Tongue (tissue), 2 donors: Measurements from ENCODE around the gene GPR155. TPM values are rescaled to one million over a fixed set of nuclear protein-coding genes. Genes with fewer than 3 reads are reported as not detected.
"Not testable (repeated sequence)": the region's sequence is repeated elsewhere in the genome, so short reads cannot be mapped to it uniquely, and the experiment has no call there.

Source experiments
- DNase-seq: peaks from one replicate; pipeline ENCODE4 v3.0.0-alpha.2; 2015
- total RNA-seq: library from RNA; depleted of rRNA; stranded (reverse); fragments of >200 nt; gene quantifications from one replicate; pipeline ENCODE4 v1.2.3, GENCODE V29; 2014

The GPR155 gene
- total RNA-seq, 1 donor from 2014 or later: 13.3 TPM

GRCh38 chr2:174492963-174493431 lies 6.2 kb upstream of the GPR155 start:
- DNase-seq: no peak

DNA sequence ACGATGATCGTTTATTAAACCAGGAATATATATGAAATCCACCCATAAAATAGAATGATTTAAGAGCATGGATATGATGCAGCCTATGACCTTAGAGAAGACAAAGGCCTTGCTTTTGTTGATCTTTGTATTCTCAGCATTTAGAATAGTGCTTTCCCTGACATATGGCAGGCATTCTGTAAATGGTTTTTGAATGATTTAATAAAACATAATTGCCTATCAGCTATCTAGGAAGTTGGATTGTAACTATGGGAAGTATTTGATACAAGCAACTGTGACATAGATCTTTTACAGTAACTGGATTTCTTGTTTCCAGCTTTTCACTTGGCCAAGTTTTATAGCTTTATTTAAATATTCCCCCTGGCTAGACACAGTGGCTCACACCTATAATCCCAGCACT lies 5.1 kb upstream of the GPR155 start:
- no peak for DNase-seq

DNA sequence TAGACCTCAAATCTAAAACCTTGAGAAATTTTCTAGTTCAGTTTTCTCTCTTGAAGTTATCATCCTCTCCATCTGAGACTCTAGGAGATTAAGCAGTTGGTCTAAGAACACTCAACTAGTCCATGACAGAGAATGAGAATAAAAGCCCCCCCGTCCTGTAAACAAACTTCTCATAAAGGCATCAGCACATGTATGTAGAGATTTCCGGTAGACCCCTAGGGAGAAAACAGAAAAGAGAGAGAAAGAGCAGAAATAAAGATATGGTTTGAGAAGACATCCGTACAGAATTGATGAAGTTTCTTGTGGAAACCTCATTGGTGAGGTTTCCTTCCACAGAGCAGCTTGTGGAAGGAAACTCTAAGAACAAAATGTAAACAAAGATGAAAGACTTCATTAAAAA lies 3.2 kb upstream of the GPR155 start:
- no peak for DNase-seq

DNA sequence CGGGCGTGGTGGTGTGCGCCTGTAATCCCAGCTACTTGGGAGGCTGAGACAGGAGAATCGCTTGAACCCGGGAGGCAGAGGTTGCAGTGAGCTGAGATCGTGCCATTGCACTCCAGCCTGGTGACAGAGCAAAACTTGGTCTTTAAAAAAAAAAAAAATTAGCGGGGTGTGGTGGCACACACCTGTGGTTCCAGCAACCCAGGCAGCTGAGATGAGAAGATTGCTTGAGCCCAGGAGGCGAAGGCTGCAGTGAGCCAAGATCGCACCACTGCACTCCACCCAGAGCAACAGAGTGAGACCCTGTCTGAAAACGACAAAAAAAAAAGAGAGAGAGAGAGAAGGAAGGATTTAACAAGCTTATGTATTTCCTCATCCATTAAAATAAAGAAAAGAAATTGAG lies 2.7 kb upstream of the GPR155 start:
- DNase-seq: not testable (repeated sequence)

DNA sequence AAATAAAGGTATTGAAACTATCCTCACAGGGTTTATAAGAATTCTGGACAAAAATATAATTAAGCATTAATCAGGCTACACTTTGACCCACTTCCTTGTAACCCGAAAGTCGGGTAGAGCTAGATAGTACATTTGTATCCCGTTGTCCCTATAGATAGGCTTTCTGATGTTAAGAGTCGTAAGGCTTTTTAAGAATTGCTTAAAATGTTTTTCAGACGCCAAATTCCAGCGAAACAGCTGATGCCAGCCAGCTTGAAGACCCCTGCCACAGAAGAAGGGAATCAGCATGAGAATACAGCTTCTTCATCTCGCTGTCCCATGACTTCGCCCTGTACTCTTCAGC lies 962 bp upstream of the GPR155 start:
- no peak for DNase-seq

DNA sequence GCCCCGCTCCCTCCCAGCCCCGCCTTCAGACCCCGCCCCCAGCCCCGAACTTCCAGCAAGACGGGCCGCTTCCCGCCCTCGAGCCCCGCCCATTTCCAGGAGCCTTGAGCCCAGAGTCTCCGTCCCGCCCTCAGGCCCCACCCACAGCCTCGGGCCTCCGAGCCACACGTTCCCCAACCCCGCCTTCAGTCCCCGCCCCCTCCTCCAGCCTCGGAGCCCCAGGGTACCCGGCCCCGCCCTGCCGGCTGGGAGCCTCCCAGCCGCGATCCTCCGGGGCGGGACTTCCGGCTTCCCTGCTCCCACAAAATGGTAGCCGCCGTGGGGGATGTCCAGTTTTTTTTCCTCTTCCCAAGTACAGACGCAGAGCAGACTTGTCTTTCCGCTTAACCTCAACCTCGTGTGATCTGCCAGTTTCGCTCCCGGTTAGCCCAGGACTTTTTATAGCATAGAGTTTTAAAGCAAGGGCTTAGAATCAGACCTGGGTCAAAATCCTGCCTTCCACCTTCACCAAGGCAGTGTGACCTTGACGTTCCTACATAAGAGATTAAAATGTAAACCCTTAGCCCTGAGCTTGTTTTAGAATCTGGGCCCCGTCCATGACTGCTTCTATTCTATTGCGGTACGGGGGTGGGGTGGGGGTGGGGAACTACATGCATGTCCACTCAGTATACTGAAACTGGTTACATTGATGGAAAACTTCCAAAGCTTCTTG lies 435 bp upstream of the GPR155 start:
- peak; percentile 100 for DNase-seq

- peak; percentile 64 for DNase-seq
Observed at GRCh38 chr2:174485788-174486562, 854 bp downstream of the GPR155 start.

- not testable (repeated sequence) for DNase-seq
Observed at GRCh38 chr2:174485045-174485444, 1.8 kb downstream of the GPR155 start.

GRCh38 chr2:174484573-174484972 lies 2.3 kb downstream of the GPR155 start:
- DNase-seq: no peak

DNA sequence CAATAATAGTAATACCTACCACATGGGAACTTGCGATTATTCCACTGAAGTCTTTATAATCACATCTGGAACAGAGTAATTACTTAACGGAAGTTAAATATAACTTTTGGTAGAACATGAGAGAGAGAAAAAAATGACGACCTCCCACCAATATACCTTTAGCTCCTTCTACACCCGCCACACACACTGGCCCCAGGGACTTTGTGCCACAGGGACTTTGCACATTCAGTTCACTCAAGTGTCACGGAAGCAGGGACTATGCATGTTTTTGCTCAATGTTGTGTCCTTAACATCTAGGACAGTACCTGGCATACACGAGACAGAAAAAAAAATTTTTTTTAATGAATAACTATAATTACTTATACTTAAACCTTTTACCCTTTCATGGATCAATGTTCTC lies 4.0 kb downstream of the GPR155 start:
- no peak for DNase-seq

GRCh38 chr2:174477759-174478158 lies 9.1 kb downstream of the GPR155 start:
- no peak for DNase-seq

- DNase-seq: no peak
Observed at GRCh38 chr2:174473796-174474195, 13.0 kb downstream of the GPR155 start.

DNA sequence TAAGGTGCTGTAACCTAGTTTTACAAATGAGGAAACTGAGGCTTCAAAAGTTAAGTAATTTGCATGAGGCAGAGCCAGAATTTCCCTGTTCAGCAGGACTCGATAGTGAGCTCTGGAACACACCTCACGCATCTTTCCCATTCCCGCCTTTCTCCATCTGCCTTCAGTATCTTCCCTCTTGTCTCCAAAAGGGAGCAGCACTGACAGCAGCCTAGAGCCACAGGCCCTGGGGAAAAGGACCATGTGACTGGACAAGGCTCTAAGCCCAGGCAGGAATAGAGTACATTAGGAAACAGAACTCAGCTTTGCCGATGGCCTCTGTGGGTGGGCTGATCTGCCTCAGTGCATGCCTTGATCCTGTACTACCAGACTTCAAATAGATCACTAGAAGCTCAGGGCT lies 21.5 kb downstream of the GPR155 start:
- no peak for DNase-seq

- DNase-seq: no peak
Observed at GRCh38 chr2:174461221-174461620, 25.6 kb downstream of the GPR155 start.

DNA sequence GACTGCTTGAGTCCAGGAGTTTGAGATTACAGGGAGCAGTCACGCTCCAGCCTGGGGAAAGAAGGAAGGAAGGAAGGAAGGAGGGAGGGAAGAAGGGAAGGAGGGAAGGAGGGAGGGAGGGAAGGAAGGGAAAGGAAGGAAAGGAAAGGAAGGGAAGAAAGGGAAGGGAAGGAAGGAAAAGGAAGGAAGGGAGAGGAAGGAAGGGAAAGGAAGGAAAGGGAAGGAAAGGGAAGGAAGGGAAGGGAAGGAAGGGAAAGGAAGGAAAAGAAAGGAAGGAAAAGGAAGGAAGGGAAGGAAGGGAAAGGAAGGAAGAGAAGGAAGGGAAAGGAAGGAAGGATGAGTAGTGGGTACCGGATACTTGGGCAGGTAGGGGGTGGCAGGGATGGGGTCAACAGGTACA lies 32.3 kb downstream of the GPR155 start:
- DNase-seq: no peak

- no peak for DNase-seq
Observed at GRCh38 chr2:174450021-174450816, 36.6 kb downstream of the GPR155 start.

GRCh38 chr2:174449033-174449432 lies 37.8 kb downstream of the GPR155 start:
- no peak for DNase-seq

DNA sequence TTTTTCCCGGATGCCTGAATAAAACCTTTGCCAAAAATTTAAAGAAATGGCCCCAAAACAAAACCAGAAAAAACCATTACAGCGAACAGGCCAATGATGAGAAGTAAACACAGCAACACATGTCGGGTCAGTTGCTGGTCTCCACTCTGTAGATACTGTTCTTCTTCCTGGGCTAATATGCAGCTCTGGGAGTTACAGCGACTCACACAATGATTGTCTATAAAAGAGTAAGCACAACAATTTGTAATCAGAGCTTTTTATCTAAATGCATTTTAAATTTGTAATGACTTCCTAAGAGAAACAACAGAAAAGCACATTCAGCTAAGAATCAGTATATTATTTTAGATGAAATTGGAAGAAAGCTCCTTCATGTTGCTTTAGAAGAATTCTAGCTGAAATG lies 40.3 kb downstream of the GPR155 start:
- peak; percentile 47 for DNase-seq

GRCh38 chr2:174445248-174445647 lies 41.6 kb downstream of the GPR155 start:
- peak; percentile 10 for DNase-seq

- peak; percentile 35 for DNase-seq
Observed at GRCh38 chr2:174444761-174445160, 42.1 kb downstream of the GPR155 start.

- no peak for DNase-seq
Observed at GRCh38 chr2:174442546-174443510, 44.0 kb downstream of the GPR155 start.

- DNase-seq: no peak
Observed at GRCh38 chr2:174439950-174440349, 46.9 kb downstream of the GPR155 start.
